Tibial nerve (tissue), 4 donors: ENCODE measurements around the gene KAT2A.
A peak's percentile ranks its signal among the peaks of the same experiment; 100 is the strongest.

Source experiments
- CTCF ChIP-seq, 5 experiments: fragments of 200-600 bp in 3 of 5; fragments of 450-650 bp in 2 of 5; sonication (generic) in 3 of 5; IDR thresholded peaks; one replicate each; pipeline ENCODE4 v1.5.1; 2016 to 2019; ENCODE audit warnings: antibody characterized with exemption in 5 of 5, mild to moderate bottlenecking in 3 of 5, moderate library complexity in 2 of 5
- EP300 ChIP-seq, 2 donors: sonication (generic); formaldehyde crosslinking; IDR thresholded peaks; one replicate each; pipeline ENCODE4 v1.6.1; 2017; ENCODE audit warnings: antibody characterized with exemption in 2 of 2, mild to moderate bottlenecking in 1 of 2
- POLR2A ChIP-seq, 2 donors: fragments of 450-650 bp; IDR thresholded peaks; one replicate each; pipeline ENCODE4 v1.6.1; 2017; ENCODE audit warnings: antibody characterized with exemption in 2 of 2, mild to moderate bottlenecking in 2 of 2, moderate library complexity in 2 of 2

- TF ChIP-seq POLR2A (IDR thresholded peaks at IDR 0.05) (no peak), CTCF (IDR thresholded peaks at IDR 0.05) (peak in 2 of 5 experiments; percentile 10 to 17), EP300 (IDR thresholded peaks at IDR 0.05) (no peak)
Observed at GRCh38 chr17:42118545-42118944, 2.6 kb downstream of the KAT2A start.
